DND-41 (cell line): ENCODE results near the gene SMAD7.

Source experiments
- ATAC-seq: fragments of 200-7000 bp; cut with Tn5 transposase; 3 replicates; pipeline ENCODE4 v1.9.1; 2021; ENCODE audit warnings: low read depth; ENCODE audit not compliant: insufficient read depth
- DNase-seq: peaks from one replicate; pipeline ENCODE4 v3.0.0-alpha.2; 2020
- H2AFZ ChIP-seq: 2 replicates; pipeline ENCODE4 v1.6.0; 2012; ENCODE audit warnings: low read depth, low read length
- H3K27ac ChIP-seq: 2 replicates; pipeline ENCODE4 v1.5.1; 2012; ENCODE audit warnings: low read length, inconsistent platforms
- H3K27me3 ChIP-seq: fragments of 200-600 bp; sonication (generic); 2 replicates; pipeline ENCODE4 v1.6.0; 2012; ENCODE audit warnings: low read length, mild to moderate bottlenecking, inconsistent platforms; ENCODE audit not compliant: insufficient read depth, poor library complexity
- H3K36me3 ChIP-seq: 2 replicates; pipeline ENCODE4 v1.5.1; 2012; ENCODE audit warnings: low read length, inconsistent platforms; ENCODE audit not compliant: insufficient read depth
- H3K4me1 ChIP-seq: 2 replicates; pipeline ENCODE4 v1.5.1; 2012; ENCODE audit warnings: mild to moderate bottlenecking, low read length; ENCODE audit not compliant: insufficient read depth
- H3K4me2 ChIP-seq: 2 replicates; pipeline ENCODE4 v1.6.0; 2012; ENCODE audit warnings: mild to moderate bottlenecking, moderate library complexity, low read length, inconsistent platforms; ENCODE audit not compliant: insufficient read depth
- H3K4me3 ChIP-seq, 2 experiments: fragments of 200-600 bp in 1 of 2; shearing (Covaris generic) in 1 of 2; 2 replicates each; pipeline ENCODE4 v1.5.1; 2012 to 2016; ENCODE audit warnings: inconsistent platforms in 2 of 2, low read length in 2 of 2, mild to moderate bottlenecking in 2 of 2, low read depth in 1 of 2, moderate library complexity in 1 of 2
- H3K79me2 ChIP-seq: 2 replicates; pipeline ENCODE4 v1.6.0; 2012; ENCODE audit warnings: low read length, inconsistent platforms; ENCODE audit not compliant: insufficient read depth
- H3K9ac ChIP-seq: 2 replicates; pipeline ENCODE4 v1.6.0; 2012; ENCODE audit warnings: low read depth, mild to moderate bottlenecking, inconsistent platforms, low read length, moderate library complexity
- H3K9me3 ChIP-seq: 2 replicates; pipeline ENCODE4 v1.5.1; 2012; ENCODE audit warnings: low read length, moderate library complexity, mild to moderate bottlenecking, inconsistent platforms; ENCODE audit not compliant: insufficient read depth, severe bottlenecking
- H4K20me1 ChIP-seq: 2 replicates; pipeline ENCODE4 v1.6.0; 2012; ENCODE audit warnings: low read length; ENCODE audit not compliant: insufficient read depth
- CTCF ChIP-seq: IDR thresholded peaks from 2 replicates; pipeline ENCODE4 v1.5.1; 2012; ENCODE audit warnings: borderline replicate concordance, low read length, moderate library complexity, mild to moderate bottlenecking; ENCODE audit not compliant: poor library complexity, severe bottlenecking; ENCODE audit errors: extremely low read depth
- EZH2 ChIP-seq: IDR thresholded peaks from 3 replicates; pipeline ENCODE4 v1.6.1; 2012; ENCODE audit warnings: borderline replicate concordance, low read depth, mild to moderate bottlenecking, moderate library complexity, low read length, inconsistent platforms; ENCODE audit not compliant: severe bottlenecking

SMAD7 gene

DNA sequence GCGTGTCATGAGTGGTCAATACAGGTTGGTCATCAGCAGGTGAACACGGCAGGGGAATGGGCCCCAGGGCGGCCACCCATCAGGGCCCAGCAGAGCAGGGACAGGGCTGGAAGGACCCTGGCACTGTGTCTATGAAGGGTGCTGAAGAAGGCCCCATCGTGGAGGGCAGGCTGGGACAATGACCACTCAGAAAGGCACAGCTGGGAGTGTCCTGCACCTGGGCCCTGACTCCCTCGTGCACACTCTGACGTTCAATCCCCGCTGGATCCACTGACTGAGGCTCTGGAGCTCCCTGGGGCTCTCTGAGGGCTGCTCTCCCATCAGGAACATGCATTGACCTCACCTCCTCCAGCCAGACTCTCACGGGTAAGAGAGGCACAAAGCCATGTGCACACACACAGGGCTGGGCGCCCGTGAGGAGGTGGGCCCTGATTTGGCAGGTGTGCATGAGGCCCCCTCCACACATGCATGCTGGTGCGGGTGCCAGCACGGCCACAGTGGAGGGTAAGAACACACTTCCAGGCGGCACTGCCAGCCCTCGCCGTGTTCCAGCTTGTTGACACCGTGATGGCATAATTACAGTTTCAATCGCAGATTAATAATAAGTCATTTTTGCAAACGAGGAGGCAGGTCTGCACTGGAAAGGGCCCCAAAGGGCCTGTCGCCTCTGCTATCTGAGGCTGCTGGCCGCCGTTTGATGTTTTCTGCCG lies 58.5 kb downstream of the SMAD7 start:
- no peaks in the 10 kb centered on the region for H3K27me3 ChIP-seq
- no peak overlapping the region for H3K27ac ChIP-seq
- H3K9ac ChIP-seq: no peak overlapping the region
- no peak for ATAC-seq
- H3K4me3 ChIP-seq: no peak overlapping the region
- H3K36me3 ChIP-seq: no peaks in the 10 kb centered on the region
- H3K9me3 ChIP-seq: no peaks in the 10 kb centered on the region
- no peaks in the 10 kb centered on the region for H3K4me1 ChIP-seq
- no peaks in the 10 kb centered on the region for H3K79me2 ChIP-seq
- DNase-seq: no peak
- TF ChIP-seq EZH2: no peak
- TF ChIP-seq CTCF: no peak
- no peaks in the 10 kb centered on the region for H4K20me1 ChIP-seq
- H2AFZ ChIP-seq: no peak overlapping the region
- no peak overlapping the region for H3K4me2 ChIP-seq

- Histone ChIP-seq H3K4me3 (no peak overlapping the region), H3K27me3 (no peaks in the 10 kb centered on the region), H2AFZ (no peak overlapping the region), H3K79me2 (no peaks in the 10 kb centered on the region), H3K4me1 (no peaks in the 10 kb centered on the region), H3K9ac (no peak overlapping the region), H3K9me3 (no peaks in the 10 kb centered on the region), H3K27ac (no peak overlapping the region), H3K4me2 (no peak overlapping the region), H4K20me1 (no peaks in the 10 kb centered on the region), H3K36me3 (no peaks in the 10 kb centered on the region)
- ATAC-seq: no peak
- DNase-seq: no peak
- no peak for TF ChIP-seq CTCF
- no peak for TF ChIP-seq EZH2
Measured at GRCh38 chr18:48891721-48892120, 59.0 kb downstream of the SMAD7 start.

DNA sequence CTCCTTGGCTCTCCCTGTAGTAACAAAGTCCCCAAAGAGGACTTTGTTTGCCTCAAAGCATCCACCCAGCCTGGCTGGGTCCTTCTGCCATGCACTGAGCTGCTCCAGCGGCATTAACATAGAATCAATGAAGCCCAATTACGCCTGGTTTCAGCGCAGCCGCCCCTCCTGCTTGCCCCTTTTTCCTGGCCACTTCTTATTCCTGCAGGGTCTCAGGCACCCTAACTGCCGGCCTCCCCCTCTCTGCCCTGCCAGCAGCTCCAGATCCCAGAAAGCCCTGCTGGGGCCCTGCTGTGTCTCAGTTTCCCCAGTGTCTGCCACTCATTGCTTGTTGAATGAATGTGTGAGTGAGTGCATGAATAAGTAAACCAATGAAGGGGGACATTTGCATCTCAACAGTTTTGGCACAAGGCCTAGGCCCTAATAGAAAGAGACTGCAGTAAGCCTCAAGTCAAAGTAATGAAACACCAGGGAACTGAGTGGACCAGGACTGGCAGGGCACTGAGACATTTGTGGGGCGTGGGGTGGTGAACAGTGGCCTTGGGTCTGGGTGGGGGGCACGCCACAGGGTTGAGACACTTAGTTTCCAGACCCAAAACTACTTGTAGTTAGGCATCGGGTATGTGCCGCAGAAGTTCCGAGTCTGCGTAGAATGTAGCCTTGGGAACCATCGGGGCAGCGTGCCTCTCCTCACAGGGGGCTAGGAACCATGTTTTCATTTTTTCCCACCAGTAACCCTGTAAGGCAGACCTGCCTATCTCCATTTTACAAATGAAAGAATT lies 60.6 kb downstream of the SMAD7 start:
- no peak overlapping the region for H3K4me2 ChIP-seq
- no peak for ATAC-seq
- H3K4me1 ChIP-seq: no peaks in the 10 kb centered on the region
- no peak overlapping the region for H3K4me3 ChIP-seq
- H3K27me3 ChIP-seq: no peaks in the 10 kb centered on the region
- no peaks in the 10 kb centered on the region for H3K9me3 ChIP-seq
- DNase-seq: no peak
- no peak overlapping the region for H3K9ac ChIP-seq
- H3K36me3 ChIP-seq: no peaks in the 10 kb centered on the region
- H4K20me1 ChIP-seq: no peaks in the 10 kb centered on the region
- H3K27ac ChIP-seq: no peak overlapping the region
- H3K79me2 ChIP-seq: no peaks in the 10 kb centered on the region
- no peak overlapping the region for H2AFZ ChIP-seq
- TF ChIP-seq CTCF (no peak), EZH2 (no peak)
